HEK293T (cell line): ENCODE measurements around the gene ABCA3.
A peak's percentile ranks its signal among the peaks of the same experiment; 100 is the strongest.

ENCODE experiments used
- CTCF ChIA-PET: fragments of 350-600 bp; formaldehyde crosslinking; extraction: SDS; loops from one replicate; lab custom pipeline; 2021; ENCODE audit warnings: antibody characterized with exemption, inconsistent platforms; lab: Yijun Ruan, JAX
- POLR2A ChIA-PET: fragments of 350-600 bp; formaldehyde crosslinking; extraction: SDS; loops from one replicate; lab custom pipeline; 2020; ENCODE audit warnings: antibody characterized with exemption, inconsistent platforms; lab: Yijun Ruan, JAX
- DNase-seq: peaks from one replicate; pipeline ENCODE4 v3.0.0; 2012; ENCODE audit warnings: mixed read lengths; ENCODE audit errors: extremely low spot score
- ARNT ChIP-seq: fragments of 450-650 bp; IDR thresholded peaks from 2 replicates; pipeline ENCODE4 v1.6.1; 2017; ENCODE audit warnings: mild to moderate bottlenecking
- BHLHE40 ChIP-seq: fragments of 450-650 bp; IDR thresholded peaks from 2 replicates; pipeline ENCODE4 v1.6.1; 2016; ENCODE audit warnings: mild to moderate bottlenecking, moderate library complexity, borderline replicate concordance
- CTBP1 ChIP-seq: fragments of 450-650 bp; IDR thresholded peaks from 2 replicates; pipeline ENCODE4 v1.6.1; 2016; ENCODE audit warnings: borderline replicate concordance
- ELF4 ChIP-seq: fragments of 450-650 bp; IDR thresholded peaks from 2 replicates; pipeline ENCODE4 v1.6.1; 2017; ENCODE audit warnings: antibody characterized with exemption
- FOXA1 ChIP-seq: fragments of 450-650 bp; IDR thresholded peaks from 2 replicates; pipeline ENCODE4 v1.6.1; 2016; ENCODE audit warnings: mild to moderate bottlenecking
- FOXK2 ChIP-seq: fragments of 450-650 bp; IDR thresholded peaks from 2 replicates; pipeline ENCODE4 v1.6.1; 2016; ENCODE audit warnings: mild to moderate bottlenecking
- FOXM1 ChIP-seq: fragments of 450-650 bp; IDR thresholded peaks from 2 replicates; pipeline ENCODE4 v1.6.1; 2017; ENCODE audit warnings: mild to moderate bottlenecking, borderline replicate concordance
- HDGF ChIP-seq: fragments of 450-650 bp; IDR thresholded peaks from 2 replicates; pipeline ENCODE4 v1.6.1; 2017; ENCODE audit warnings: antibody characterized with exemption, borderline replicate concordance
- L3MBTL2 ChIP-seq: fragments of 450-650 bp; conservative IDR thresholded peaks from 2 replicates; pipeline ENCODE4 v1.6.1; 2016; ENCODE audit warnings: mild to moderate bottlenecking
- LEF1 ChIP-seq: fragments of 450-650 bp; IDR thresholded peaks from 2 replicates; pipeline ENCODE4 v1.6.1; 2017; ENCODE audit warnings: mild to moderate bottlenecking, borderline replicate concordance
- NFRKB ChIP-seq: fragments of 450-650 bp; IDR thresholded peaks from 2 replicates; pipeline ENCODE4 v1.6.1; 2016; ENCODE audit warnings: mild to moderate bottlenecking, moderate library complexity
- SP1 ChIP-seq: fragments of 450-650 bp; IDR thresholded peaks from 2 replicates; pipeline ENCODE4 v1.6.1; 2017
- SUZ12 ChIP-seq: fragments of 450-650 bp; IDR thresholded peaks from 2 replicates; pipeline ENCODE4 v1.6.1; 2016; ENCODE audit warnings: mild to moderate bottlenecking
- TARDBP ChIP-seq: fragments of 450-650 bp; IDR thresholded peaks from 2 replicates; pipeline ENCODE4 v1.6.1; 2016
- ZNF384 ChIP-seq: fragments of 450-650 bp; IDR thresholded peaks from 2 replicates; pipeline ENCODE4 v1.6.1; 2016
- TF ChIP-seq, protein P1 (sequence below): fragments of 450-650 bp; IDR thresholded peaks from 2 replicates; pipeline ENCODE4 v1.6.1; 2016

Gene ABCA3

DNA sequence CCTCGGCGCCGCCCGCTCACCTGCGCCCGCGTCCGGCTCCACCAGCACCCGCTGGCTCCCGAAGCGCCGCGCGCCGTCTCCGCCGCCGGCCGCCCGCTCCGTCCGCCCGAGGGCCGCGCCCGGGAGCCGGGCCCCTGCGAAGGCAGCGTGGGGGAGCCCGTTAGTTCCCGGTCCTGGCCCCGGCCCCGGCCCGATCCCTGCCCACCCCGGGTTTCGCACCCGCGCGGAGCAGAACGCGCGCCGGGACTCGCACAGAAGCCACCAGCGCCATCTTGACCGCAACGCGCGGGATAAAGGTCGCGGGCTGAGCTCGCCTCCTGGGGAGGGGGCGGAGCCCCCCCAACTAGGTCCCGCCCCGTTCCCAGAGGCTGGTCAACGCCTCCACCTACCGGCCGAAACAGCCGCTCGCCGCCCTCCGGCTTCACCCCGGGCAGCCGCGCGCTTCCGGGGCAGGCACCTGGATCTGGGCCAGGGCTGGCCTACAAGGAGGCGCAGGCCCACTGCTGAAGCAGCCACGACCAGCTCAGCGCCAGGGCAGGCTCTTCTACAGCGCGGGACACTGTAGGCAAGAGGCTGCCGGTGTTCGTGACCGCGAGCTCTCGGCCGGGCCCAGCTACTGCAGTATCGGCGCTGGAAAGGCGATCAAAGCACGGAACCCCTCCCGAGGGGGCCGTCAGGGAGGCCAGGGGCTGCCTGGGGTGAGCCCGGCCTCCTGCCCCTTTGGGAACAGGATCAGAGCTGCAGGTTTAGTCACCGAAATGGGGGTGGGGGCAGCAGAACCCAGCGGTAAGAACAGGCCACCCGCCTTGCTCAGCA is 89.0 kb downstream of the ABCA3 start, which contains the start of gene ECI1:
TSS of gene ECI1 (minus strand) at position 292 of the 816 bp plus-strand sequence. CDS start at position 271, 21 bp downstream.
- ChIA-PET POLR2A (interaction anchor here (0.5 to 3.6 kb wide), 27 partner anchors 8 to 243 kb away, joined by 3 to 27 read pairs (median 4); partner anchors contain the start of genes ABCA3, CASKIN1, E4F1 and MLST8), CTCF (interaction anchor here (0.6 to 1.8 kb wide), 8 partner anchors 10 to 250 kb away, joined by 3 to 8 read pairs (median 4); no protein-coding TSS in a partner anchor)
- no peak for TF ChIP-seq SUZ12
- TF ChIP-seq ELF4 = peak; percentile 66; the same call in 1 of the 2 replicates
- TF ChIP-seq FOXA1 = no peak
- no peak for TF ChIP-seq CTBP1
- no peak; the same call in 1 of the 2 replicates for TF ChIP-seq LEF1
- TF ChIP-seq ARNT = 0 out of 2 replicates have a peak, but pooled peaks have one; percentile 18
- no peak for TF ChIP-seq NFRKB
- no peak for TF ChIP-seq ZNF384
- TF ChIP-seq HDGF = peak; percentile 74; the same call in 1 of the 2 replicates
- TF ChIP-seq TARDBP = no peak
- TF ChIP-seq SP1 = no peak
- peak; percentile 96 for TF ChIP-seq FOXM1
- TF ChIP-seq, protein P1, sequence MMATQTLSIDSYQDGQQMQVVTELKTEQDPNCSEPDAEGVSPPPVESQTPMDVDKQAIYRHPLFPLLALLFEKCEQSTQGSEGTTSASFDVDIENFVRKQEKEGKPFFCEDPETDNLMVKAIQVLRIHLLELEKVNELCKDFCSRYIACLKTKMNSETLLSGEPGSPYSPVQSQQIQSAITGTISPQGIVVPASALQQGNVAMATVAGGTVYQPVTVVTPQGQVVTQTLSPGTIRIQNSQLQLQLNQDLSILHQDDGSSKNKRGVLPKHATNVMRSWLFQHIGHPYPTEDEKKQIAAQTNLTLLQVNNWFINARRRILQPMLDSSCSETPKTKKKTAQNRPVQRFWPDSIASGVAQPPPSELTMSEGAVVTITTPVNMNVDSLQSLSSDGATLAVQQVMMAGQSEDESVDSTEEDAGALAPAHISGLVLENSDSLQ = no peak
- peak; percentile 96 for DNase-seq

DNA sequence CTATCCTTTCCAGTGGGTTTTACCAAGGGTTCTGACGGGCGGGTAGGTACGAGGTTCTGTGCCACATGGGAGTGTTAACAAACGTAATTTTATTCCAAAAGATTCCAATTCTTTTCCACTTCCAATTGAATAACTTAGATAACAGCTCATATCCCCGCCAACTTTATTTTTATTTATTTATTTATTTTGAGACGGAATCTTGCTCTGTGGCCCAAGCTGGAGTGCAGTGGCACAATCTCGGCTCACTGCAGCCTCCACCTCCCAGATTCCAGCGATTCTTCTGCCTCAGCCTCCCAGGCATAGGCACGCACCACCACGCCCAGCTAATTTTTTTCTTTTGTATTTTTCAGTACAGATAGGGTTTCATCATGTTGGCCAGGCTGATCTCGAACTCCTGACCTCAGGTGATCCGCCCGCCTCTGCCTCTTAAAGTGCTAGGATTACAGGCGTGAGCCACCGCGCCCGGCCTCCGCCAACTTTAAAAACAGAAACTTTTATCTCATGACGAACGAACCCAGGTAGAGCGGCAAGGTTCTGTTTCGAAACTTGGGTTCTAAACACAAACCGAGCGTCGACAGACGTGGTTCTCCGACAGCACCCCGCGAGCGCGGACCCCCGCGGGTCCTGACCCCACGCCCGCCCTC is 89.8 kb downstream of the ABCA3 start:
- CTCF ChIA-PET = interaction anchor here (1.3 to 1.8 kb wide), 2 partner anchors 10 to 251 kb away, joined by 3 to 5 read pairs; no protein-coding TSS in a partner anchor
- TF ChIP-seq L3MBTL2 (no peak), FOXM1 (no peak), TARDBP (no peak), FOXK2 (no peak), CTBP1 (no peak), ZNF384 (no peak), SUZ12 (no peak), NFRKB (no peak), ELF4 (no peak), SP1 (no peak), LEF1 (no peak), HDGF (no peak), FOXA1 (no peak), BHLHE40 (no peak), ARNT (no peak)
- TF ChIP-seq, protein P1 = no peak
- DNase-seq = no peak
- POLR2A ChIA-PET = interaction anchor here (0.6 to 3.6 kb wide), 12 partner anchors 9 to 217 kb away, joined by 3 to 27 read pairs (median 7); partner anchors contain the start of genes CASKIN1, DNASE1L2, MLST8 and PGP

DNA sequence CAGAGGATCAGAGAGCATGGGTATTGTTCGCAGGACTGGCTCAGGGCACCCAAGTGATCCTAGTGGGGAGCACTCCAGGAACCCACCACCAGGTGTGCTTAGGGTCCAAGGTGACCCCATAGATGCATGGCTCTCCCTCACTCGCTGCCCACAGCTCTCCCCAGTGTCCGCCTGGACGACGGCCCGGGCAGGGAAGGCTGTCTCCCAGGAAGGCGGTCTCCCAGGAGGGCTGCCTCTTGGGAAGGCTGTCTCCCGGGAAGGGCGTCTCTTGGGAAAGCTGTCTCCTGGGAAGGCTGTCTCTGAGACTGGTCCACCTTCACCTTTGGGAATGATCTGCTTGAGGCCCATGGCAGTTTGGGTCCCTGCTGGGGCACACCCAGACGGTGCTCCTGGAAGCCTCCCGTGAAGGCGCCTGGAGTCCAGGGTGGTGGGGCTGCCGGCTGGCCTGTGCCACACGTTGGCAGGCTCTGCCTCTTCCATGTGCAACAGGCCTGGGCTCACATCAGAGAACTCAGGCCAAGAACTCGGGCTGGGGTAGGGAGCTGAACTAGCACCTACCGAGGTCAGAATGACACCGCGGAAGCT is 94.1 kb downstream of the ABCA3 start:
- ChIA-PET CTCF (no interaction called here), POLR2A (no interaction called here)
- TF ChIP-seq, protein P1 = no peak
- TF ChIP-seq BHLHE40 (no peak), ZNF384 (no peak)
- DNase-seq = no peak

DNA sequence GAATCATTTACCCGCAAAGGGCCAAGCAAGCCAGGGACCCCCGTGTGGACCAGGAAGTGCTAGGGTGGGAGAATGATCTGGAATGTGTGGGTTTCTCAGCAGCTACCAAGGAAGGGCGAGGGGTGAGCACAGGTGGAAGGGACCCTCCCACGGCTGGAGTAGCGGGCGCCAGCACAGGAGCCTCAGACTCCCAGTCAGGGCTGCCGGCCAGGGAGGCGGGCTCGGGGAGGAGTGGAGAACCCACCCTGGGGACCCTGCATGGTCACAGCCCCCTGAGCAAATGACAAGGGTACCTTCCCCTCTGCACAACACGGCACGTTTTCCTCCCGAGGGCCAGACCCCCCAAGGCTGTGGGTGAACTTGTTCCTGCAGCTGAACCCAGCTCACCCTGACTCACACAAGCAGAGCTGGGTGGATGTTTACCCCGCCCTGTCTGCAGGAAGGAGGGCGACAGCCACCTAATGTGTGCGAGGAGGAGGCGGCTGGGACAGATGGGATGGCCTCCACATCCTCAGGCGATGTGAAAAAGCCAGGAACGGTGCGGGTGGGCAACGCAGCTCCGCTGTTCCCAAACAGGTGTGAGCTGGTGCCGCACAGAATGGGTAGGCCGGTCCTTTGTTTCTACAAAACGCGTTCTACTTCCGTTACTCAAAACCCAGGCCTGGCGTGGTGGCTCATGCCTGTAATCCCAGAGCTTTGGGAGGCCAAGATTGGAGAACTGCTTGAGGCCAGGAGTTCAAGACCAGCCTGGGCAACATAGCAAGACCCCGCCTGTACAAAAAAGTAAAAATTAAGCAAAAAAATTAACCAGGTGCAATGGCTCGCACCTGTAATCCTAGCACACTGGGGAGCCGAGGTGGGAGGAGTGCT is 95.4 kb downstream of the ABCA3 start:
- ChIA-PET POLR2A (no interaction called here), CTCF (no interaction called here)
- DNase-seq = no peak
- no peak for TF ChIP-seq ELF4
- TF ChIP-seq SUZ12 = no peak
- TF ChIP-seq CTBP1 = no peak
- TF ChIP-seq, protein P1 = no peak
- no peak for TF ChIP-seq TARDBP
- no peak for TF ChIP-seq ZNF384
- TF ChIP-seq FOXM1 = no peak
- TF ChIP-seq BHLHE40 = no peak
- TF ChIP-seq ARNT = no peak
- no peak for TF ChIP-seq LEF1
- TF ChIP-seq FOXK2 = no peak
- no peak for TF ChIP-seq L3MBTL2
- TF ChIP-seq NFRKB = no peak
- TF ChIP-seq FOXA1 = no peak
- TF ChIP-seq HDGF = no peak
- TF ChIP-seq SP1 = no peak
